Activated CD4-positive, alpha-beta T cell treated with anti-CD3 and anti-CD28 coated beads, Interleukin-2, amount 50 U/mL, for 4 hours (primary cell): ENCODE results near the gene CACFD1.
"Not testable (repeated sequence)": the region's sequence is repeated elsewhere in the genome, so short reads cannot be mapped to it uniquely, and the experiment has no call there.

Experiments used
- DNase-seq, 2 experiments: peaks; one replicate each; pipeline ENCODE4 v3.0.0-alpha.2; 2020

Gene CACFD1

GRCh38 chr9:133440874-133441273 is 18.9 kb upstream of the CACFD1 start:
- DNase-seq, result no peak

- no peak for DNase-seq
Measured at GRCh38 chr9:133441571-133441970, 18.2 kb upstream of the CACFD1 start.

GRCh38 chr9:133443248-133443647 is 16.5 kb upstream of the CACFD1 start:
- no peak for DNase-seq

- no peak for DNase-seq
Measured at GRCh38 chr9:133443982-133444381, 15.8 kb upstream of the CACFD1 start.

- no peak for DNase-seq
Measured at GRCh38 chr9:133445293-133445969, 14.3 kb upstream of the CACFD1 start.

GRCh38 chr9:133448487-133448972 is 11.2 kb upstream of the CACFD1 start:
- no peak for DNase-seq

- DNase-seq, result no peak
Measured at GRCh38 chr9:133449760-133450159, 10.0 kb upstream of the CACFD1 start.

- not testable (repeated sequence) for DNase-seq
Measured at GRCh38 chr9:133451865-133452264, 7.9 kb upstream of the CACFD1 start.

- DNase-seq, result no peak
Measured at GRCh38 chr9:133452562-133452961, 7.2 kb upstream of the CACFD1 start.

GRCh38 chr9:133453651-133454050 is 6.1 kb upstream of the CACFD1 start:
- no peak for DNase-seq

- no peak for DNase-seq
Measured at GRCh38 chr9:133454325-133454724, 5.5 kb upstream of the CACFD1 start.

GRCh38 chr9:133454943-133455673 is 4.7 kb upstream of the CACFD1 start:
- DNase-seq, result no peak

- DNase-seq, result no peak
Measured at GRCh38 chr9:133455936-133456335, 3.8 kb upstream of the CACFD1 start.

- DNase-seq, result no peak
Measured at GRCh38 chr9:133456409-133456808, 3.4 kb upstream of the CACFD1 start.

- DNase-seq, result no peak
Measured at GRCh38 chr9:133457233-133457632, 2.5 kb upstream of the CACFD1 start.

- DNase-seq, result no peak
Measured at GRCh38 chr9:133457748-133458147, 2.0 kb upstream of the CACFD1 start.

GRCh38 chr9:133458643-133459312 is 1.0 kb upstream of the CACFD1 start:
- no peak for DNase-seq

- DNase-seq, result peak in 1 of 2 experiments; percentile 17
Measured at GRCh38 chr9:133460405-133461175, 812 bp downstream of the CACFD1 start.

GRCh38 chr9:133461975-133462374 is 2.2 kb downstream of the CACFD1 start:
- DNase-seq, result no peak

GRCh38 chr9:133463234-133463863 is 3.6 kb downstream of the CACFD1 start:
- no peak for DNase-seq

GRCh38 chr9:133463864-133464615 is 4.3 kb downstream of the CACFD1 start:
- no peak for DNase-seq

- DNase-seq, result no peak
Measured at GRCh38 chr9:133464638-133465037, 4.9 kb downstream of the CACFD1 start.
